ENCODE results near the gene GMDS. TPM values are rescaled to one million over a fixed set of nuclear protein-coding genes. Genes with fewer than 3 reads are reported as not detected.

Gene GMDS
- total and polyA plus RNA-seq, 2 of the 13 experiments (the other 11 are each of a cell fraction or from before 2014, with no cell fraction given): 64.4 to 112 TPM

- H3K4me2 ChIP-seq (ENCODE audit: low read depth, low read length): no peak overlapping the region
- H3K9ac ChIP-seq (ENCODE audit: insufficient read depth, low read depth, low read length): no peak overlapping the region
- H3K79me2 ChIP-seq (ENCODE audit: insufficient read depth, low read length): no peaks in the 10 kb centered on the region
- no peaks in the 10 kb centered on the region for H3K9me3 ChIP-seq (ENCODE audit: low read length)
- ChIA-PET POLR2A (no interaction called here), CTCF (ENCODE audit: low intra/inter-chr PET ratio, low total read pairs) (no interaction called here)
- intact Hi-C loops (cut with micrococcal nuclease; ENCODE audit: unreplicated experiment): loop anchor here (2.0 kb wide), 1 partner anchor 47 kb away; no protein-coding TSS in a partner anchor
- WGBS (ENCODE audit: low lambda C conversion rate): 91% methylated on average over 4 of the region's 4 CpGs
- peaks cover 8 to 42% of the 10 kb centered on the region in 2 experiments for H3K36me3 ChIP-seq (replicated peaks in 1 of 2; ENCODE audit: control insufficient read depth in 1 of 2, insufficient read depth in 2 of 2, low read length in 2 of 2)
- no peak overlapping the region for H2AFZ ChIP-seq (ENCODE audit: low read length)
- no peaks in the 10 kb centered on the region; the same call in 1 of the 2 replicates for H4K20me1 ChIP-seq (ENCODE audit: insufficient read depth, low read length)
- in situ Hi-C loops (cut with HindIII; ENCODE audit: extremely low pct_ligation_motif_present, low pct_unique_long_range_greater_than_20kb): no loop called here
- no peaks in the 10 kb centered on the region for H3K27me3 ChIP-seq (ENCODE audit: control insufficient read depth in 1 of 2, insufficient read depth in 2 of 2, low read length in 2 of 2)
- ATAC-seq (no peak), DNase-seq (ENCODE audit: low spot score) (no peak), FAIRE-seq (no peak)
- H3K4me1 ChIP-seq (ENCODE audit: insufficient read depth, low read length): no peaks in the 10 kb centered on the region
- TF ChIP-seq ZSCAN25 (CRISPR knock-in tag; IDR thresholded peaks at IDR 0.05): no peak
- no peak for TF ChIP-seq FOXK2 (IDR thresholded peaks at IDR 0.05)
- TF ChIP-seq, protein P1, sequence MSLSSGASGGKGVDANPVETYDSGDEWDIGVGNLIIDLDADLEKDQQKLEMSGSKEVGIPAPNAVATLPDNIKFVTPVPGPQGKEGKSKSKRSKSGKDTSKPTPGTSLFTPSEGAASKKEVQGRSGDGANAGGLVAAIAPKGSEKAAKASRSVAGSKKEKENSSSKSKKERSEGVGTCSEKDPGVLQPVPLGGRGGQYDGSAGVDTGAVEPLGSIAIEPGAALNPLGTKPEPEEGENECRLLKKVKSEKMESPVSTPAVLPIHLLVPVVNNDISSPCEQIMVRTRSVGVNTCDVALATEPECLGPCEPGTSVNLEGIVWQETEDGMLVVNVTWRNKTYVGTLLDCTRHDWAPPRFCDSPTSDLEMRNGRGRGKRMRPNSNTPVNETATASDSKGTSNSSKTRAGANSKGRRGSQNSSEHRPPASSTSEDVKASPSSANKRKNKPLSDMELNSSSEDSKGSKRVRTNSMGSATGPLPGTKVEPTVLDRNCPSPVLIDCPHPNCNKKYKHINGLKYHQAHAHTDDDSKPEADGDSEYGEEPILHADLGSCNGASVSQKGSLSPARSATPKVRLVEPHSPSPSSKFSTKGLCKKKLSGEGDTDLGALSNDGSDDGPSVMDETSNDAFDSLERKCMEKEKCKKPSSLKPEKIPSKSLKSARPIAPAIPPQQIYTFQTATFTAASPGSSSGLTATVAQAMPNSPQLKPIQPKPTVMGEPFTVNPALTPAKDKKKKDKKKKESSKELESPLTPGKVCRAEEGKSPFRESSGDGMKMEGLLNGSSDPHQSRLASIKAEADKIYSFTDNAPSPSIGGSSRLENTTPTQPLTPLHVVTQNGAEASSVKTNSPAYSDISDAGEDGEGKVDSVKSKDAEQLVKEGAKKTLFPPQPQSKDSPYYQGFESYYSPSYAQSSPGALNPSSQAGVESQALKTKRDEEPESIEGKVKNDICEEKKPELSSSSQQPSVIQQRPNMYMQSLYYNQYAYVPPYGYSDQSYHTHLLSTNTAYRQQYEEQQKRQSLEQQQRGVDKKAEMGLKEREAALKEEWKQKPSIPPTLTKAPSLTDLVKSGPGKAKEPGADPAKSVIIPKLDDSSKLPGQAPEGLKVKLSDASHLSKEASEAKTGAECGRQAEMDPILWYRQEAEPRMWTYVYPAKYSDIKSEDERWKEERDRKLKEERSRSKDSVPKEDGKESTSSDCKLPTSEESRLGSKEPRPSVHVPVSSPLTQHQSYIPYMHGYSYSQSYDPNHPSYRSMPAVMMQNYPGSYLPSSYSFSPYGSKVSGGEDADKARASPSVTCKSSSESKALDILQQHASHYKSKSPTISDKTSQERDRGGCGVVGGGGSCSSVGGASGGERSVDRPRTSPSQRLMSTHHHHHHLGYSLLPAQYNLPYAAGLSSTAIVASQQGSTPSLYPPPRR (CRISPR knock-in tag; IDR thresholded peaks at IDR 0.05; ENCODE audit: borderline replicate concordance): no peak
- no peak for TF ChIP-seq ZFP62 (CRISPR knock-in tag; IDR thresholded peaks at IDR 0.05)
- TF ChIP-seq CCAR2 (optimal IDR thresholded peaks at IDR 0.05; ENCODE audit: low read depth, low read length): no peak
- no peak for TF ChIP-seq KLF16 (CRISPR knock-in tag; IDR thresholded peaks at IDR 0.05)
- no peak for TF ChIP-seq SNAPC2 (CRISPR knock-in tag; IDR thresholded peaks at IDR 0.05)
- TF ChIP-seq ZNF335 (CRISPR knock-in tag; IDR thresholded peaks at IDR 0.05): no peak
- no peak for TF ChIP-seq ZBTB4 (CRISPR knock-in tag; IDR thresholded peaks at IDR 0.05; ENCODE audit: borderline replicate concordance)
- TF ChIP-seq MTF2 (CRISPR knock-in tag; IDR thresholded peaks at IDR 0.05; ENCODE audit: borderline replicate concordance): no peak
- no peak for TF ChIP-seq ZMAT3 (CRISPR knock-in tag; conservative IDR thresholded peaks at IDR 0.05)
- no peak for TF ChIP-seq ETV6 (CRISPR knock-in tag; conservative IDR thresholded peaks at IDR 0.05)
- no peak for TF ChIP-seq MAZ (IDR thresholded peaks at IDR 0.05; ENCODE audit: borderline replicate concordance, low read depth, low read length)
- no peak for TF ChIP-seq MAZ (CRISPR knock-in tag; IDR thresholded peaks at IDR 0.05; ENCODE audit: low read depth)
- no TSS peak for BruUV-seq (replicated peaks)
- no peak overlapping the region for H3K4me3 ChIP-seq (replicated peaks in 1 of 3; ENCODE audit: insufficient read depth in 1 of 3, low read depth in 2 of 3, low read length in 3 of 3)
- no peak overlapping the region for H3K27ac ChIP-seq (ENCODE audit: extremely low read length, insufficient read depth, low read length)
Measured at GRCh38 chr6:1911474-1911873, 333.9 kb downstream of the GMDS start.
